ENCODE measurements around the gene DTHD1.

DNA sequence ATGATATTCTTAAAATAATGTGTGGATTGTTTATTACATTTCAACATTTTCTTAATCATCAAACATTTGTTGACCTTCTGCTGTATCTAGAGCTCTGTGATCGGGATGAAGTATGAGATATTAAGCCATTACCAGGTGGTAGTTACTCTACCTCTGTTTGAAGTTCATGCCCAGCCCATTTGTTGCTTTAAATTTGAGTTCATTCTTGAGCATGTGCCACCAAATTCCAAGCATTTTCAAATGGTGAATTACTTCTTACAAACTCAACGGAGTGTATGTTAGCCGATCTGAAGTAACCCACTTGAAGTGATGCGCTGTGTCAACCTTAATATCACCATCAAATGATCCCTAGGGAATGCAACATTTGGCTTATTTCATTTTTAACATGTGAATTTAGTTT lies 7.3 kb upstream of the DTHD1 start:
- TF ChIP-seq, protein P1, sequence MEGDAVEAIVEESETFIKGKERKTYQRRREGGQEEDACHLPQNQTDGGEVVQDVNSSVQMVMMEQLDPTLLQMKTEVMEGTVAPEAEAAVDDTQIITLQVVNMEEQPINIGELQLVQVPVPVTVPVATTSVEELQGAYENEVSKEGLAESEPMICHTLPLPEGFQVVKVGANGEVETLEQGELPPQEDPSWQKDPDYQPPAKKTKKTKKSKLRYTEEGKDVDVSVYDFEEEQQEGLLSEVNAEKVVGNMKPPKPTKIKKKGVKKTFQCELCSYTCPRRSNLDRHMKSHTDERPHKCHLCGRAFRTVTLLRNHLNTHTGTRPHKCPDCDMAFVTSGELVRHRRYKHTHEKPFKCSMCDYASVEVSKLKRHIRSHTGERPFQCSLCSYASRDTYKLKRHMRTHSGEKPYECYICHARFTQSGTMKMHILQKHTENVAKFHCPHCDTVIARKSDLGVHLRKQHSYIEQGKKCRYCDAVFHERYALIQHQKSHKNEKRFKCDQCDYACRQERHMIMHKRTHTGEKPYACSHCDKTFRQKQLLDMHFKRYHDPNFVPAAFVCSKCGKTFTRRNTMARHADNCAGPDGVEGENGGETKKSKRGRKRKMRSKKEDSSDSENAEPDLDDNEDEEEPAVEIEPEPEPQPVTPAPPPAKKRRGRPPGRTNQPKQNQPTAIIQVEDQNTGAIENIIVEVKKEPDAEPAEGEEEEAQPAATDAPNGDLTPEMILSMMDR (IDR thresholded peaks at IDR 0.05), result no peak
- TF ChIP-seq POLR2A (IDR thresholded peaks at IDR 0.05), result no peak
- TF ChIP-seq EP300 (IDR thresholded peaks at IDR 0.05), result no peak
- TF ChIP-seq POLR2AphosphoS5 (IDR thresholded peaks at IDR 0.05), result no peak
